Stimulated activated CD8-positive, alpha-beta memory T cell treated with anti-CD3 and anti-CD28 coated beads, Interleukin-7, amount 100 ng/mL, for 48 hours (primary cell): ENCODE data around the gene GALNT15.

ENCODE experiments used
- DNase-seq, 2 donors: peaks; one replicate each; pipeline ENCODE4 v3.0.0-alpha.2; 2020; ENCODE audit warnings: low read depth in 1 of 2; ENCODE audit errors: extremely low read depth in 1 of 2

Gene GALNT15

GRCh38 chr3:16151109-16151508 lies 23.4 kb upstream of the GALNT15 start:
- DNase-seq, result no peak

GRCh38 chr3:16168211-16168610 lies 6.3 kb upstream of the GALNT15 start:
- DNase-seq, result no peak

- DNase-seq, result no peak
These were observed 3.5 kb upstream of the GALNT15 start for GRCh38 chr3:16171009-16171408.

- no peak for DNase-seq
These were observed 2.7 kb upstream of the GALNT15 start for GRCh38 chr3:16171825-16172224.

- no peak for DNase-seq
These were observed 1.0 kb upstream of the GALNT15 start for GRCh38 chr3:16173283-16174025.

DNA sequence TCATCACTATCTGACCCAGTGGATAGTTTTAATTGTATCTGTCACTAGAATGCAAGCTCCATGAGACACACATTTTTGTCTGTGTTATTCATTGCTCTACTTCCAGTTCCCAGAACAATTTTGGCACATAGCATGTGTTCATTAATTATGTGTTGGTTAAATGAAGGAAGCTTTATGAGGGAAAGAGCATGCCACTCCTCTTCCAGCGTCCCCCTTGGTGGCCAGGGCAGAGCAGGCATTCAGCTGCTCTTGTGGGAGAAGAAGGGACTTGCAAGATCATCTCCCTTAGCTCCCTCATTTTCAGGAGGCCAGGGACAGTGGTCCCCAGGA lies 489 bp upstream of the GALNT15 start:
- no peak for DNase-seq

DNA sequence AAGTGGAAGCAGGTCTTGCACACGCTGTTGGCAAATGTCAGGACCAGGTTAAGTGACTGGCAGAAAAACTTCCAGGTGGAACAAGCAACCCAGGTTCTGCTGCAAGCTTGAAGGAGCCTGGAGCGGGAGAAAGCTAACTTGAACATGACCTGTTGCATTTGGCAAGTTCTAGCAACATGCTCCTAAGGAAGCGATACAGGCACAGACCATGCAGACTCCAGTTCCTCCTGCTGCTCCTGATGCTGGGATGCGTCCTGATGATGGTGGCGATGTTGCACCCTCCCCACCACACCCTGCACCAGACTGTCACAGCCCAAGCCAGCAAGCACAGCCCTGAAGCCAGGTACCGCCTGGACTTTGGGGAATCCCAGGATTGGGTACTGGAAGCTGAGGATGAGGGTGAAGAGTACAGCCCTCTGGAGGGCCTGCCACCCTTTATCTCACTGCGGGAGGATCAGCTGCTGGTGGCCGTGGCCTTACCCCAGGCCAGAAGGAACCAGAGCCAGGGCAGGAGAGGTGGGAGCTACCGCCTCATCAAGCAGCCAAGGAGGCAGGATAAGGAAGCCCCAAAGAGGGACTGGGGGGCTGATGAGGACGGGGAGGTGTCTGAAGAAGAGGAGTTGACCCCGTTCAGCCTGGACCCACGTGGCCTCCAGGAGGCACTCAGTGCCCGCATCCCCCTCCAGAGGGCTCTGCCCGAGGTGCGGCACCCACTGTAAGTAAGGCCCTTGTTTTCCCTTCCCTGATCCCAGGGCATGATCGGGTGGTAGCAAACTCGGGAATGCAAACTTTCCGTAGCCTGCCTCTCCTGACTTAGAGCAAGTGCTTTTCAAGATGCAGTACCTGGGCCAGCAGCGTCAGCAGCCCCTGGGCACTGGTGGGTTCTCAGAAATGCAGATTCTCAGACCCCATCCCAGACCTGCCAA lies 759 bp downstream of the GALNT15 start:
- DNase-seq, result no peak

DNA sequence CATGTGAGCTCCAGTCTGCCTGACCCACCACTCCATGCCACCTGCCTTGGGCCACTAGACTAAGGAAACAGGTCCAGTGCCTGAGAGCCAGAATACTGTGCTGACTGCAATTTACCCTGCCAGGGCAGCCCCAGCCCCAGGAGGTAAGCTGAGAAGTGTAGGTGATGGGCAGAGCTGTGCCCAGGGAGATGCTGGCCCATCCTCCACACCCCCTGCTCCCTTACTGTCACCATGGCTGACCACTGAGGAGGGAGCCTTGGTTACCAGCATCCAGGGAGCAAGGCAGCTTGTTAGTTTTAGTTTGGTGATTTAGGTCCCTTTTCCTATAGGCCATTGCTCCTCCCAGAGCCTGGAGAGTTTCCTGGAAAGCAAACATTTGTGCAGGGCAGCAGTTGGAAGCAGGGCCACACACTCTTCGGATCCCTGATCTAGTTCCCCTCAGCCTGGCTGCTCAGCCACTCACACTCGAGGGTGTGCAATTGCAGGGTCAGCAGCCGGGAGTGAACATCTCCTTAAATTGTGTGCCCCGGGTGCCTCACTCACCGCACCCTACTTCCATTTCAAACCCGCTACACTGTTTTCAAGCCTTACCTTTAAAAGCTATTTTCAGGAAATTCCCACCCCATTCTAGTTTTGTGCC lies 2.0 kb downstream of the GALNT15 start:
- no peak for DNase-seq

DNA sequence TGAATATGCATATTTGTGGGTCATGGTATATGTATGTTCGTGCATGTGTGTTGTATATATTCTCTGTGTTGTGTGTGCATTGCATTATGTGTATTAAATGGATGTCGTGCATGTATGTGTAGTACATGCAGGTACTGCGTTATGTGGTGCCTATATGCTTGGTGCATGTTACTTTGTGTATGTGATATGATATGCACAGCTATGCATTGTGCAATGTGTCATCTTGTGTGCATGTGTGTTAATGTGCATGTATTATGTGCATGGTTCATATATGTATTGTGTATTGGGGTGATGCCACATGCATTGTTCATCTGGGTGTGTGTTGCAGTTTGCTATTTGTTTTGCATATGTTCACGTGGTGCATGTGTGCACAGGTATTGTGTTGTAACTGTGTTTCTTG lies 2.9 kb downstream of the GALNT15 start:
- no peak for DNase-seq

GRCh38 chr3:16177962-16178627 lies 3.6 kb downstream of the GALNT15 start:
- DNase-seq, result peak; percentile 34 to 38

DNA sequence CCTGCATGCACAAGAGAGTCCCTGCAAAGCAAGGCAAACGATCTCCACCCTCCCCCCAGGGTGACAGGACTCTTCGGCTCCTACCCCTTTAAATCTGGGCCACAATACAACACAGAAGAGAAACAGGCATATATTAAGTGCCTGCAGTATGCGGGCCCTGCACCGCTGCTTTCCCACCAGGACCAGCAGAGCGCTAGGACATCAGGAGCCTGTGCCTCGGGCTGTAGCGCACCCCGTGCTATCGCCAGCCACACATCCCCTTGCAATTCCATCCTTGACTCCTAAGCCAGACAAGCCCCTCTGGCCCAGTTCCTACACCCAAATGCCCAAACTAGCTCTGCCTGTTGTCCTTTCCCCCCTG lies 4.1 kb downstream of the GALNT15 start:
- DNase-seq, result no peak

GRCh38 chr3:16179261-16179660 lies 4.8 kb downstream of the GALNT15 start:
- no peak for DNase-seq

GRCh38 chr3:16179771-16180736 lies 5.6 kb downstream of the GALNT15 start:
- no peak for DNase-seq

GRCh38 chr3:16180737-16181134 lies 6.3 kb downstream of the GALNT15 start:
- DNase-seq, result no peak

DNA sequence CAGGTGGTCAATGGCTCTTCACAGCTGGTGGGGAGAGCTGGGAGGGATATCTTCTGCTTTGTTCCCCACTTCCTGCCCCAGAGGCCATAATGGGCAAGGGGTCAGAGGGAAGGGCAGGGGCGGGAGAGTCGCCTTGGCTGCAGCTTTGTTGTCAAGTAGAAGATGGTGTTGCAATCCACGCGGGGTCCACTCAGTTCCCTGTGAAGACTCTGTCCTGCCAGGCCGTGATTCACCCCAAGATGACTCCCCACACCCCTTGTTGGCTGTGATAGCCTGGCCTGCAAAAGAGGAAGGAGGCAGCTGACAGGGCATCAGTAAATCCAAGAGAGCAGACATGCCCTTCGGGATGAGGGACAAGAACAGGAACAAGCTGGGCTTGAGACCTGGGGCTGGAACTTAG lies 6.9 kb downstream of the GALNT15 start:
- no peak for DNase-seq

- no peak for DNase-seq
These were observed 7.7 kb downstream of the GALNT15 start for GRCh38 chr3:16182183-16182582.

- DNase-seq, result no peak
These were observed 8.1 kb downstream of the GALNT15 start for GRCh38 chr3:16182612-16183011.

- no peak for DNase-seq
These were observed 8.6 kb downstream of the GALNT15 start for GRCh38 chr3:16183082-16183481.

DNA sequence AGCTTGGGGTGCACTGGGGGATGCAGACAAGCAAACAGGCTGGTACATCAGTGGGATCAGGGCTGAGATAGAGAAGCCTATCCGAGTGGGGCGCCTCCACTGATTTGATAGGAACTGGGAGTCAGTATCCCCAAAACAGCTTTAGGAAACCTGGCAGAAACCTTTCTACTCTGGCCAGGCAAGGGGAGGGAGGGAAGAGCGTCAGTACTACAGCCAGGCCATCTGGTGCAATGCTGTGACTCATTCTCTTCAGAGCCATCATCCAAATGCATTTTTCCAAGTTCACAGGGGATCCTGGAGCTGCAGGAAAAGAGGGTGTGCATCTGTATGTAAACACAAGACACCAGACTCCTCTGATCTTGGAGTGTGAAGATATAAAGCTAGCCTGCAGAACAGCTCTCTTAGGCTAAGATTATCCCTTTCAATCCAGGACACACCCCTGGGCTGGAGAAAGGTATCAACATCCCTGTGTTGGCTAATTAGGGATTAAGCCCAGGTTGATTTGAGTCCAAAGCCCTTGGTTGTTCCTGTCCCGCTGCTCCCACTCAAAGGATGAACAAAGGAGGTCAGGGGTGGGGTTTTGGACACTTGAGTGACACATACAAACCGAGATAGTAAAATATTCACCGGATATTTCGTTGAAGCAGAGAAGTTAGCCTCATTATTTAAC lies 9.3 kb downstream of the GALNT15 start:
- DNase-seq, result no peak

GRCh38 chr3:16186086-16186485 lies 11.6 kb downstream of the GALNT15 start:
- no peak for DNase-seq
